H7 (cell line): ENCODE data around the gene COMMD10. TPM values are rescaled to one million over a fixed set of nuclear protein-coding genes. Genes with fewer than 3 reads are reported as not detected.

Experiments
- DNase-seq: peaks from one replicate; pipeline ENCODE4 v3.0.0; 2012
- H3K27me3 ChIP-seq: 2 replicates; pipeline ENCODE4 v1.6.0; 2011; ENCODE audit warnings: mild to moderate bottlenecking, low read length; ENCODE audit not compliant: control insufficient read depth, insufficient read depth
- H3K36me3 ChIP-seq: replicated peaks from 2 replicates; pipeline ENCODE4 v1.5.1; 2011; ENCODE audit warnings: low read length; ENCODE audit not compliant: control insufficient read depth, insufficient read depth
- H3K4me3 ChIP-seq: 2 replicates; pipeline ENCODE4 v1.5.1; 2011; ENCODE audit warnings: low read depth, mild to moderate bottlenecking, control low read depth, low read length, moderate library complexity; ENCODE audit not compliant: insufficient read depth
- total RNA-seq: library from RNA; depleted of rRNA; stranded (reverse); fragments of >200 nt; shearing (Covaris generic); gene quantifications from 2 replicates; pipeline ENCODE4 v1.2.3, GENCODE V29; 2014

Gene COMMD10
- total RNA-seq, 1 experiment from 2014 or later = 47.3 TPM

DNA sequence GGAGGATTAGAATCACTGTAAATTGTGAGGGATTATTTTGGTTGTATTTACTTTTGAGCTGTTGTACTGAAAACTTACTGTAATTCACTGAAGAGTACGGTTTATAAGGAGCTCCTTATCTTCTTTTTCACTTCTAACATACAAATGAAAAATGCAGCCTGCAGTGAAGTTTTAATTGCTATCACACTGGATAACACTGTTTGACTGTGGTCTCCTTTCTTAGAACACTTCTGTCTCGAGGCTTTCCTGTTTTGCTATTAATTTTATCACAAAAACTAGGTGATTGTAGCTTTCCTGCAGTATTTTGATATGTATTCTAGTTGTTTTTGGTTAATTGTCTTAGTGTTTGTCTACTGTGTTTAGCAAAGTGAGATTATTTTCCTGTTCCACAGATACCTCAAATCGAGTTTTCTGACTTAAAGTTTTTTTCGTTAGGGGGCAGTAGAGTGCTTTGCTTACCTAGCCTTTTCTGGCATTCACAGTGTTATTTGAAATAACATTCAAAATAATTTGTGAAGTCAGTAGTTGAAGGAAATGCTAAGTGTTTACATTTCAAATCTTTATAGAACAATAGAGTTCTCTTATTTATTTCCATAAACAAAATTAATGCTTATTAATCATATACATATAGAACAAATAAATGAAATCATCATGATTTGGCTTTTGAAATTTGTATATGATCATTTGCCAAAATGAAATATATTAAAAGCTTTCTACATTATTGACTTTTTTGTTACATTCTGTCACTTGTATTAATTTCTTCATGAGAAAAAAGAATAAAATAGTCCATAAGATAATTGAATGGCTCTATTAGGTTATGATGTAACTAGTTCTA is 52.9 kb downstream of the COMMD10 start:
- DNase-seq = peak; percentile 20
- no peaks in the 10 kb centered on the region for H3K27me3 ChIP-seq
- H3K36me3 ChIP-seq = no peaks in the 10 kb centered on the region
- no peak overlapping the region for H3K4me3 ChIP-seq

DNA sequence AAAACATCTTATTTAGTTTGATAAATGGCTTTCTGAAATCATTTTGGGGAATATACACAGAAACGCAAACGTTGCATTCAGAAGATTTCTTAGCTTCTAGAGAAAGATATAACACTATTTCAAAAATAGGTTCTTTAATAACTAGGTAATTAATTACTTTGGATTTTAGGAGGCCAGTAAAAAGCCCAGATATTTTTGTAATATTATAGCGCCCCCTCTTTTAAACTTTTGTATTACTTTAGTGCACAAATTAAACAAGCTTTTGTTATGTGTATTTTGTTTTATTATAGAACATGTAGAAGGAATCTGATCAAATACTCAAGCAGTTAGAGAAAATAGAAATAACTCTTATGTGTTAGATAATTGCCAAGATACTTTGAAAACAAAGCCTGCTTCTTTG is 57.7 kb downstream of the COMMD10 start:
- no peak for DNase-seq
- no peak overlapping the region for H3K4me3 ChIP-seq
- no peaks in the 10 kb centered on the region for H3K36me3 ChIP-seq
- no peaks in the 10 kb centered on the region for H3K27me3 ChIP-seq

DNA sequence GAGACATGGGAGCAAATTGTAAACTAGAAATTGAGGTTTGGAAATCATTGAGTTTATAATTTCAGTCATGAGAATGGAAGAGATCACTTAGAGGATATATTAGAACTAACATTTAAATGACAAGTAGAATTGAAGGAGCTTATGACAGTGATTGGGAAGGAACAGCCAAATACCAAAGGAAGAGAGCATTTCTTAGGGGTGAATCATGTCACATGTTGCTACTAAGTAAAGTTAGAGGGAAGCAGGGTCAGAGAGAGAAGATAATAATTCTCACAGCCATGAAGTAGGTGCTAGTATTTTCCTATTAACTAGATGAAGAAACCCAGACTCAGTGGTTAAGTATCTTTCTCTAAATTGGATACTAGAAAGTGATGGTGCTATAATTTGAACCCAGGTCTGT is 59.3 kb downstream of the COMMD10 start:
- no peak overlapping the region for H3K4me3 ChIP-seq
- H3K36me3 ChIP-seq = no peaks in the 10 kb centered on the region
- DNase-seq = no peak
- H3K27me3 ChIP-seq = no peaks in the 10 kb centered on the region

GRCh38 chr5:116144991-116145390 is 60.2 kb downstream of the COMMD10 start:
- Histone ChIP-seq H3K4me3 (no peak overlapping the region), H3K36me3 (no peaks in the 10 kb centered on the region), H3K27me3 (no peaks in the 10 kb centered on the region)
- no peak for DNase-seq

- no peak for DNase-seq
- no peak overlapping the region for H3K4me3 ChIP-seq
- H3K36me3 ChIP-seq = no peaks in the 10 kb centered on the region
- H3K27me3 ChIP-seq = no peaks in the 10 kb centered on the region
Observed at GRCh38 chr5:116145416-116145815, 60.6 kb downstream of the COMMD10 start.

GRCh38 chr5:116152169-116152568 is 67.3 kb downstream of the COMMD10 start:
- no peak overlapping the region for H3K4me3 ChIP-seq
- H3K27me3 ChIP-seq = no peaks in the 10 kb centered on the region

DNA sequence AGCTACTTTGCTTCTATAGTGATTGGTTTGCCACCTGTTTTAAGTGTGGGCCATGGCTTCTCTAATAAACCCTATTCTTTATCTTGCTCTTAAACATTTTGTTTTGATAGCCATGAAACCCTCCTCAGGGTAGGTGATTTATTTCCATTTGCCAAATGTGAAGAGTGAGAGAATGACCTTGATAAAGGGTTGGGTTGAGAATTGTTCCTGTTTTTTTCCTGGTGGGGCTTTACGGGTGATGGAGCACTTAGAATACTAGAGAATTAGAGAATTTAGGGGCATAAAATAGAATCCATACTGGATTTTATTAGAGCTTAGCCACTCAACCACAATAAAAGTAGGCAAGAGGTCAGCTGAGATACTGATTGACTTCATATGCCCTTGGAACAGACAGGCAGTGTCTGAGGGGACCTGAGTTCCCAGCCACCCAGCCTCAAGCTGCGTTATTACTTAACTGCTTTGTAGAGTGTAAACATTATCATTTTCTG is 68.9 kb downstream of the COMMD10 start:
- no peaks in the 10 kb centered on the region for H3K36me3 ChIP-seq
- DNase-seq = no peak
- H3K27me3 ChIP-seq = no peaks in the 10 kb centered on the region
- H3K4me3 ChIP-seq = no peak overlapping the region

More at GRCh38 chr5:116152169-116152568, 67.3 kb downstream of the COMMD10 start:
- no peaks in the 10 kb centered on the region for H3K36me3 ChIP-seq
- DNase-seq = no peak

DNA sequence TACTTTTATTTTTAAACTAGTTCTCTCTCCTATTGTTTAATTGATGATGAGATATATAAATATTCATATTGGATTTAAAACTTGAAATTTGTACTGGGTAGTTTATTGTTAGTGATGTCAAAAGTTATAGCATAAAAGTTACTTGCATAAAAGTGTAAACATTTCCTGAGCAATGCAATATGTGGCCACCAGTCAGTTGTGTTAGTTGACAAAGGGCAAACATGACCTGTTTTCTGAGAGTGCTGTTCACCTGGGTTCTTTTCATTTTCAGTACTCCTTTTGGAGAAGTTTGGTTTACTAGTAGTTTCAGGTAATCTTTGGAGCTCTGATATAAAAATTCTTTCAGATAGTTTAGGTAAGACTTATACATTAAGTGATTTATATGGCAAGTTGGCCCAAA is 69.4 kb downstream of the COMMD10 start:
- Histone ChIP-seq H3K36me3 (no peaks in the 10 kb centered on the region), H3K27me3 (no peaks in the 10 kb centered on the region), H3K4me3 (no peak overlapping the region)
- DNase-seq = no peak

DNA sequence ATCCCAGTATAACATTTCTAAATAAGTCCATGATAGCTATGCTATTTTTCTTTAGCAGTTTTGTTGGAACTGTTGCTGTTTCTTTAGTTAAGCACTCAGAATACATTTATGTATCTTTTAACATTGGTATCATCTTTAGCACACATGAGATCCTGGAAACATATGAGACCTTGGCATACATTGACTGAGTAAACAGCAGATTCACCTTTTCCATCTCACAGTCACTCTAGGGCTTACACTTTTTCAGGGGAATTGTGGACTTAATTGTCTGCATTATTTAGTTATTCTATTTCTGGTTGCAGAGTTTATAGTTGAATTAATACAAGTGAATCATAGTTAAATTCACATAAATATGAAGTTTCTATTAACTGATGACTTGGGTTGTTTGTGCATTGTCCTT is 70.1 kb downstream of the COMMD10 start:
- Histone ChIP-seq H3K4me3 (no peak overlapping the region), H3K36me3 (no peaks in the 10 kb centered on the region), H3K27me3 (no peaks in the 10 kb centered on the region)
- DNase-seq = no peak

GRCh38 chr5:116157902-116158301 is 73.1 kb downstream of the COMMD10 start:
- Histone ChIP-seq H3K36me3 (no peaks in the 10 kb centered on the region), H3K4me3 (peak overlapping the region; percentile 19; the same call in 1 of the 2 replicates), H3K27me3 (no peaks in the 10 kb centered on the region)
- DNase-seq = no peak

GRCh38 chr5:116159006-116159405 is 74.2 kb downstream of the COMMD10 start:
- Histone ChIP-seq H3K4me3 (no peak overlapping the region), H3K27me3 (no peaks in the 10 kb centered on the region), H3K36me3 (no peaks in the 10 kb centered on the region)
- DNase-seq = no peak

- Histone ChIP-seq H3K4me3 (no peak overlapping the region), H3K36me3 (no peaks in the 10 kb centered on the region), H3K27me3 (no peaks in the 10 kb centered on the region)
- no peak for DNase-seq
Observed at GRCh38 chr5:116174111-116174510, 89.3 kb downstream of the COMMD10 start.

DNA sequence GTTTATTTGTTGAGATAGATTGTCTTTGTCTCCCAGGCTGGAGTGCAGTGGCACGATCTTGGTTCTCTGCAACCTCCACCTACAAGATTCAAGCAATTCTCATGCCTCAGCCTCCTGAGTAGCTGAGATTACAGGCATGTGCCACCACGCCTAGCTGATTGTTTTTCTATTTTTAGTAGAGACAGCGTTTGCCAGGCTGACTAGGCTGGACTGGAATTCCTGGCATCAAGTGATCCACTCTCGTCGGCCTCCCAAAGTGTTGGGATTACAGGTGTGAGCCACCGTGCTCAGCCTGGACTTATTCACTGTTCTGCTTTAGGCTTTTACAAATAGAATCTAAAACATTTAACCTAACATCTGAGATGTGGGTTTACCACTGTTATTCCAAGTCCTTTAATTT is 91.3 kb downstream of the COMMD10 start:
- H3K36me3 ChIP-seq = no peaks in the 10 kb centered on the region
- H3K27me3 ChIP-seq = no peaks in the 10 kb centered on the region
- no peak overlapping the region for H3K4me3 ChIP-seq
- no peak for DNase-seq

- no peak overlapping the region for H3K4me3 ChIP-seq
- DNase-seq = no peak
- H3K36me3 ChIP-seq = no peaks in the 10 kb centered on the region
- H3K27me3 ChIP-seq = no peaks in the 10 kb centered on the region
Observed at GRCh38 chr5:116178925-116179324, 94.1 kb downstream of the COMMD10 start.

- Histone ChIP-seq H3K36me3 (no peaks in the 10 kb centered on the region), H3K27me3 (no peaks in the 10 kb centered on the region), H3K4me3 (no peak overlapping the region)
- no peak for DNase-seq
Observed at GRCh38 chr5:116209166-116209565, 124.3 kb downstream of the COMMD10 start.
